Measurements from ENCODE around the gene GBX2. TPM values are rescaled to one million over a fixed set of nuclear protein-coding genes. Genes with fewer than 3 reads are reported as not detected.

Gene GBX2
- total RNA-seq, 4 donors from 2014 or later = not detected

GRCh38 chr2:236120829-236121228, 47.4 kb downstream of the GBX2 start:
- in situ Hi-C loops (cut with MboI; ENCODE audit: low sequenced_read_pairs in 4 of 4) = no loop called here
- intact Hi-C loops (cut with DNase I; ENCODE audit: low total_unique reads) = no loop called here
- no peak overlapping the region for H3K4me3 ChIP-seq
- DNase-seq = no peak
- H3K27ac ChIP-seq = no peak overlapping the region
- ATAC-seq = no peak
- no peak for TF ChIP-seq CTCF (IDR thresholded peaks at IDR 0.05 in 4 of 5, conservative IDR thresholded peaks at IDR 0.05 in 1 of 5)
- no peak for TF ChIP-seq POLR2A (IDR thresholded peaks at IDR 0.05)
- H3K9me3 ChIP-seq = no peaks in the 10 kb centered on the region
- no peaks in the 10 kb centered on the region for H3K27me3 ChIP-seq
- peaks cover 0 to 13% of the 10 kb centered on the region in 2 donors for H3K36me3 ChIP-seq
- no peaks in the 10 kb centered on the region for H3K4me1 ChIP-seq

GRCh38 chr2:236120141-236120601, 48.0 kb downstream of the GBX2 start:
- intact Hi-C loops (cut with DNase I; ENCODE audit: low total_unique reads) = no loop called here
- DNase-seq (no peak), ATAC-seq (no peak)
- in situ Hi-C loops (cut with MboI; ENCODE audit: low sequenced_read_pairs in 4 of 4) = no loop called here
- Histone ChIP-seq H3K4me1 (no peaks in the 10 kb centered on the region), H3K27ac (no peak overlapping the region), H3K4me3 (no peak overlapping the region), H3K36me3 (peaks cover 0 to 13% of the 10 kb centered on the region in 2 donors), H3K27me3 (no peaks in the 10 kb centered on the region), H3K9me3 (no peaks in the 10 kb centered on the region)
- no peak for TF ChIP-seq CTCF (IDR thresholded peaks at IDR 0.05 in 4 of 5, conservative IDR thresholded peaks at IDR 0.05 in 1 of 5)
- TF ChIP-seq POLR2A (IDR thresholded peaks at IDR 0.05) = no peak

GRCh38 chr2:236119476-236119875, 48.7 kb downstream of the GBX2 start:
- in situ Hi-C loops (cut with MboI; ENCODE audit: low sequenced_read_pairs in 4 of 4) (no loop called here), intact Hi-C loops (cut with DNase I; ENCODE audit: low total_unique reads) (no loop called here)
- Histone ChIP-seq H3K9me3 (no peaks in the 10 kb centered on the region), H3K4me3 (no peak overlapping the region), H3K27me3 (no peaks in the 10 kb centered on the region), H3K27ac (no peak overlapping the region), H3K4me1 (no peaks in the 10 kb centered on the region), H3K36me3 (peaks cover 0 to 7% of the 10 kb centered on the region in 2 donors)
- TF ChIP-seq POLR2A (IDR thresholded peaks at IDR 0.05) (no peak), CTCF (IDR thresholded peaks at IDR 0.05 in 4 of 5, conservative IDR thresholded peaks at IDR 0.05 in 1 of 5) (no peak)
- DNase-seq (no peak), ATAC-seq (no peak)

- Histone ChIP-seq H3K4me3 (no peak overlapping the region), H3K27me3 (no peaks in the 10 kb centered on the region), H3K9me3 (no peaks in the 10 kb centered on the region), H3K36me3 (peaks cover 0 to 2% of the 10 kb centered on the region in 2 donors), H3K4me1 (no peaks in the 10 kb centered on the region), H3K27ac (no peak overlapping the region)
- TF ChIP-seq CTCF (IDR thresholded peaks at IDR 0.05 in 4 of 5, conservative IDR thresholded peaks at IDR 0.05 in 1 of 5) (no peak), POLR2A (IDR thresholded peaks at IDR 0.05) (no peak)
- intact Hi-C loops (cut with DNase I; ENCODE audit: low total_unique reads) = no loop called here
- in situ Hi-C loops (cut with MboI; ENCODE audit: low sequenced_read_pairs in 4 of 4) = no loop called here
- ATAC-seq = no peak
- no peak for DNase-seq
Observed at GRCh38 chr2:236119003-236119402, 49.2 kb downstream of the GBX2 start.

- ATAC-seq (no peak), DNase-seq (no peak)
- in situ Hi-C loops (cut with MboI; ENCODE audit: low sequenced_read_pairs in 4 of 4) = no loop called here
- Histone ChIP-seq H3K27me3 (no peaks in the 10 kb centered on the region), H3K4me3 (no peak overlapping the region), H3K4me1 (no peaks in the 10 kb centered on the region), H3K9me3 (no peaks in the 10 kb centered on the region), H3K27ac (no peak overlapping the region), H3K36me3 (no peaks in the 10 kb centered on the region)
- intact Hi-C loops (cut with DNase I; ENCODE audit: low total_unique reads) = no loop called here
- TF ChIP-seq CTCF (IDR thresholded peaks at IDR 0.05 in 4 of 5, conservative IDR thresholded peaks at IDR 0.05 in 1 of 5) (no peak), POLR2A (IDR thresholded peaks at IDR 0.05) (no peak)
Observed at GRCh38 chr2:236117861-236118269, 50.3 kb downstream of the GBX2 start.

All from gastrocnemius medialis (tissue), 4 donors.